NCI-H69 (cell line): ENCODE measurements around the gene SFXN3.

Experiments
- DNase-seq: peaks from one replicate; lab custom pipeline; 2025; lab: John Stamatoyannopoulos, UW

Gene SFXN3

GRCh38 chr10:101035916-101036702 is 5.1 kb downstream of the SFXN3 start:
- DNase-seq, result no peak

GRCh38 chr10:101036726-101037125 is 5.7 kb downstream of the SFXN3 start:
- DNase-seq, result no peak

GRCh38 chr10:101038484-101038883 is 7.5 kb downstream of the SFXN3 start:
- DNase-seq, result no peak

- DNase-seq, result no peak
Observed at GRCh38 chr10:101040061-101040460, 9.0 kb downstream of the SFXN3 start.

GRCh38 chr10:101040851-101041250 is 9.8 kb downstream of the SFXN3 start:
- DNase-seq, result no peak

GRCh38 chr10:101041252-101041761 is 10.3 kb downstream of the SFXN3 start:
- peak; percentile 75 for DNase-seq

GRCh38 chr10:101042118-101042517 is 11.1 kb downstream of the SFXN3 start:
- DNase-seq, result no peak

- DNase-seq, result peak; percentile 95
Observed at GRCh38 chr10:101042667-101043362, 11.8 kb downstream of the SFXN3 start.

- peak; percentile 50 for DNase-seq
Observed at GRCh38 chr10:101043363-101043707, 12.3 kb downstream of the SFXN3 start.

GRCh38 chr10:101044117-101044516 is 13.1 kb downstream of the SFXN3 start:
- no peak for DNase-seq

GRCh38 chr10:101046332-101047238 is 15.6 kb downstream of the SFXN3 start:
- DNase-seq, result no peak

GRCh38 chr10:101047268-101047667 is 16.2 kb downstream of the SFXN3 start:
- no peak for DNase-seq

- DNase-seq, result peak; percentile 79
Observed at GRCh38 chr10:101047961-101048892, 17.2 kb downstream of the SFXN3 start.

- DNase-seq, result peak; percentile 91
Observed at GRCh38 chr10:101050208-101051069, 19.4 kb downstream of the SFXN3 start.

- no peak for DNase-seq
Observed at GRCh38 chr10:101052285-101052684, 21.3 kb downstream of the SFXN3 start.

GRCh38 chr10:101053516-101053915 is 22.5 kb downstream of the SFXN3 start:
- no peak for DNase-seq

- no peak for DNase-seq
Observed at GRCh38 chr10:101054351-101054750, 23.3 kb downstream of the SFXN3 start.

GRCh38 chr10:101054876-101055275 is 23.8 kb downstream of the SFXN3 start:
- DNase-seq, result no peak

GRCh38 chr10:101055411-101055810 is 24.4 kb downstream of the SFXN3 start:
- DNase-seq, result no peak
